ENCODE measurements around the gene OTOF. TPM values are rescaled to one million over a fixed set of nuclear protein-coding genes. Genes with fewer than 3 reads are reported as not detected.

Gene OTOF
- total and polyA plus RNA-seq, 9 of the 15 experiments (the other 6 are each of a cell fraction or from before 2014, with no cell fraction given): 0.03 to 0.11 (median 0.06) TPM; not detected in 5

DNA sequence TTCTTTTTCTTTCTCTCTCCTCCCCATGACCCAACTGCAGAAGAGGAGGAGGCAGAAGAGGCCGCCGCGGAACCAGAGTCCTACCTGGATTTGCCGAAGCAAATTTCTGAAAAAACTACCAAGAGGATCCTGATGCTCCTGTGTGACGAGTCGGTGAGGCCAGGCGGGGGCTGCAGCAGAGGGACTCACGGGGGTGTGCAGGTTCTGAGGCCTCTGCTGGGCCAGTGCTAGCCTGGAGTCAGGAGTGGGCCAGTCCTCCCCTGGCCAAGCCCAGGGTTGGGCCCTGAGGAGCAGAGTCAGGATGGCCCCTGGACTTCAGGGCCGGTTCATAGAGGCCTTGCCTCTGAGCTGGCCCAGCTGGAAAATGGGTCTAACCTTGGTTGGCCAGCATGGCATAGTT, 29.3 kb downstream of the OTOF start (continued):
- TF ChIP-seq ZNF232 (CRISPR knock-in tag; IDR thresholded peaks at IDR 0.05): no peak
- TF ChIP-seq, protein P1, sequence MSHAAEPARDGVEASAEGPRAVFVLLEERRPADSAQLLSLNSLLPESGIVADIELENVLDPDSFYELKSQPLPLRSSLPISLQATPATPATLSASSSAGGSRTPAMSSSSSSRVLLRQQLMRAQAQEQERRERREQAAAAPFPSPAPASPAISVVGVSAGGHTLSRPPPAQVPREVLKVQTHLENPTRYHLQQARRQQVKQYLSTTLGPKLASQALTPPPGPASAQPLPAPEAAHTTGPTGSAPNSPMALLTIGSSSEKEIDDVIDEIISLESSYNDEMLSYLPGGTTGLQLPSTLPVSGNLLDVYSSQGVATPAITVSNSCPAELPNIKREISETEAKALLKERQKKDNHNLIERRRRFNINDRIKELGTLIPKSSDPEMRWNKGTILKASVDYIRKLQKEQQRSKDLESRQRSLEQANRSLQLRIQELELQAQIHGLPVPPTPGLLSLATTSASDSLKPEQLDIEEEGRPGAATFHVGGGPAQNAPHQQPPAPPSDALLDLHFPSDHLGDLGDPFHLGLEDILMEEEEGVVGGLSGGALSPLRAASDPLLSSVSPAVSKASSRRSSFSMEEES (CRISPR knock-in tag; IDR thresholded peaks at IDR 0.05): no peak
- TF ChIP-seq HMG20A (CRISPR knock-in tag; conservative IDR thresholded peaks at IDR 0.05): no peak
- no peak for TF ChIP-seq PHF8 (IDR thresholded peaks at IDR 0.05; ENCODE audit: borderline replicate concordance, low read length)

DNA sequence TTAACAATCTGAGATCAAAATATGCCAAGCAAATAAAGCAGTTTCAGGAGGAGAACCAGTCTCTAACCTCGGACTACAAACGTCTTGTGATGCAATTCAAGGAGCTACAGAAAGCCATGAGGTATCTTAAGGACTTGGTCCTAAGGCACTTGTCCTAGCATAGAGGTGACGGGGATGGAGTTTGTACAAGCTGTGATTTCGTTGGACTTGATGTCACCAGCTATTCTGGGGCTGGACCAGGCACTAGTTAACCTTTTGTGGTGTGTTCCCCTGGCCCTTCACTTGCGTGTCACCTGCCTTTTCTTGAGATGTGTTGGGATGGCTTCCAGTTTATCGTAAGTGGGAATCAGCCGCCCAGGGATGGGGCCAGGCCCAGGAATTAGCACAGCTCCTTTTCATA, 33.7 kb downstream of the OTOF start:
- whole genome bisulfite sequencing (ENCODE audit: insufficient coverage, low coverage, missing lambda C conversion rate): 37% methylated on average over 7 of the region's 7 CpGs
- H3K4me1 ChIP-seq (replicated peaks in 1 of 2; ENCODE audit: control insufficient read depth in 2 of 2, insufficient read depth in 2 of 2, low read length in 2 of 2): peaks cover 6% of the 10 kb centered on the region in 2 experiments; a peak in 4 of 5 replicates
- H3K9ac ChIP-seq (ENCODE audit: insufficient read depth in 1 of 2, low read depth in 2 of 2, low read length in 2 of 2): no peak overlapping the region
- no peaks in the 10 kb centered on the region for H3K9me1 ChIP-seq (ENCODE audit: control insufficient read depth, insufficient read depth, low read length)
- POLR2A ChIA-PET: interaction anchor here (0.8 to 1.4 kb wide), 3 partner anchors 9 to 246 kb away, joined by 3 to 5 read pairs (median 3); no protein-coding TSS in a partner anchor
- CTCF ChIA-PET (ENCODE audit: low intra/inter-chr PET ratio): no interaction called here
- H3K27me3 ChIP-seq (ENCODE audit: control insufficient read depth in 2 of 2, insufficient read depth in 2 of 2, low read length in 2 of 2): no peaks in the 10 kb centered on the region; a peak in 1 of 5 replicates
- H3K4me2 ChIP-seq (ENCODE audit: insufficient read depth, low read length): no peak overlapping the region
- no peaks in the 10 kb centered on the region for H3K9me3 ChIP-seq (replicated peaks; ENCODE audit: control insufficient read depth, insufficient read depth, low read depth, low read length)
- no peaks in the 10 kb centered on the region for H4K20me1 ChIP-seq (replicated peaks; ENCODE audit: control insufficient read depth, insufficient read depth, low read length)
- no TSS peak for BruUV-seq (replicated peaks)
- no peak overlapping the region for H3K27ac ChIP-seq (ENCODE audit: extremely low read depth, low read depth, low read length)
- intact Hi-C loops (cut with micrococcal nuclease) (no loop called here), in situ Hi-C loops (cut with MboI) (no loop called here)
- no peak overlapping the region for H3K4me3 ChIP-seq
- FAIRE-seq: no peak
- no peaks in the 10 kb centered on the region for H3K79me2 ChIP-seq (ENCODE audit: control insufficient read depth, insufficient read depth, low read length)
- ATAC-seq: no peak
- no peaks in the 10 kb centered on the region for H3K36me3 ChIP-seq (ENCODE audit: control insufficient read depth, insufficient read depth, low read length)
- no peak overlapping the region for H2AFZ ChIP-seq (ENCODE audit: low read depth, low read length)
- no peak for DNase-seq (ENCODE audit: extremely low read depth in 1 of 4, low spot score in 3 of 4)
- TF ChIP-seq, protein P2, sequence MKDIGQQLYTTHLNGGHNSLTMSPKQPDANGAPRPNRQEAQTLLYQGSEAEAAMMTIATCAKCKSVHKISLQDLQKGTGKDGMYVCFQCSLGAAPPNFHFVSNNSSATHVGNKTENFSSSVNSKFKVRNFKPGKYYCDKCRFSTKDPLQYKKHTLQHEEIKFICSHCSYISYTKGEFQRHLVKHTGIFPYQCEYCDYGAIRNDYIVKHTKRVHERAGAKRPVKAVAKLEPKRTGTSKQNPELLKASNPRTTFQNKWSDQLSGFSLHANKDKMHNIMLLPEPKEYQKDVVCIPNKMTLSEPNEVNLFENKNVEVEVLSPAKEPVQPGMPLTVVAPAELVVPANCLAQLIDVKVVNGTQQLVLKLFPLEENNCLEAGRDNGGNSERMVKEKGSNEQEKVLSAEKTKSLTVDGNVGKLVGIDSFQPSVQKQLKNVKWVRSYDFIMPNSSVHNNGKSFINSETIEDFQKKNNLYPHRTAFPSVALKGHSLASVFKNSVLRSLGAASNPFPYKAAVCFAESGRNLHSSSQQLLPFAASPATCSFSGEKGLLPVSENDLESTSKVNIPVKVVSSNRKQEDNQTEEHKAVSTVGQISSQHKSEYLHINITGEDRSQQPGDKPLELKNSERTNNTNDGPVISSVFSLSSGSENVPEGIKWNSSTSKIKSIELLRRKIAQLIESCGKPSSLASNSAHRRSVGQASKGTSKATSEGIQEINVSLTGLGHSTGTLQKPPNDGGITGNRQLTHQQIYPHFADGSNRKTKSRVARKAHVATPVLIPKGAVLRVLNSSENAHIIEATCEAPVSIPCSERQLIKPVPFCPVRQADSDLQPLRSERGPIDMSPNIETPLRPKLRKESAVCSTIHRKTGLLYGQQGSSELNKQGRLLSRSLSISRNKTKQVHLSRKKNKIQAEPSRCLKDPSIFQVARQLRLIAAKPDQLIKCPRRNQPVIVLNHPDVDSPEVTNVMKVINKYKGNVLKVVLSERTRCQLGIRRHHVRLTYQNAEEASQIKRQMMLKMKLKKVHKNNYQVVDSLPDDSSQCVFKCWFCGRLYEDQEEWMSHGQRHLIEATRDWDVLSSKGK (CRISPR knock-in tag; IDR thresholded peaks at IDR 0.05): no peak
- TF ChIP-seq ZKSCAN1 (IDR thresholded peaks at IDR 0.05; ENCODE audit: low read depth, low read length) (no peak), KDM2B (CRISPR knock-in tag; IDR thresholded peaks at IDR 0.05) (no peak), PURB (CRISPR knock-in tag; IDR thresholded peaks at IDR 0.05; ENCODE audit: low read depth) (no peak), HMG20B (CRISPR knock-in tag; IDR thresholded peaks at IDR 0.05) (no peak), NCOR1 (IDR thresholded peaks at IDR 0.05) (no peak)
- TF ChIP-seq, protein P3, sequence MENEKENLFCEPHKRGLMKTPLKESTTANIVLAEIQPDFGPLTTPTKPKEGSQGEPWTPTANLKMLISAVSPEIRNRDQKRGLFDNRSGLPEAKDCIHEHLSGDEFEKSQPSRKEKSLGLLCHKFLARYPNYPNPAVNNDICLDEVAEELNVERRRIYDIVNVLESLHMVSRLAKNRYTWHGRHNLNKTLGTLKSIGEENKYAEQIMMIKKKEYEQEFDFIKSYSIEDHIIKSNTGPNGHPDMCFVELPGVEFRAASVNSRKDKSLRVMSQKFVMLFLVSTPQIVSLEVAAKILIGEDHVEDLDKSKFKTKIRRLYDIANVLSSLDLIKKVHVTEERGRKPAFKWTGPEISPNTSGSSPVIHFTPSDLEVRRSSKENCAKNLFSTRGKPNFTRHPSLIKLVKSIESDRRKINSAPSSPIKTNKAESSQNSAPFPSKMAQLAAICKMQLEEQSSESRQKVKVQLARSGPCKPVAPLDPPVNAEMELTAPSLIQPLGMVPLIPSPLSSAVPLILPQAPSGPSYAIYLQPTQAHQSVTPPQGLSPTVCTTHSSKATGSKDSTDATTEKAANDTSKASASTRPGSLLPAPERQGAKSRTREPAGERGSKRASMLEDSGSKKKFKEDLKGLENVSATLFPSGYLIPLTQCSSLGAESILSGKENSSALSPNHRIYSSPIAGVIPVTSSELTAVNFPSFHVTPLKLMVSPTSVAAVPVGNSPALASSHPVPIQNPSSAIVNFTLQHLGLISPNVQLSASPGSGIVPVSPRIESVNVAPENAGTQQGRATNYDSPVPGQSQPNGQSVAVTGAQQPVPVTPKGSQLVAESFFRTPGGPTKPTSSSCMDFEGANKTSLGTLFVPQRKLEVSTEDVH (IDR thresholded peaks at IDR 0.05; ENCODE audit: low read depth, partially characterized antibody): no peak
